ENCODE results near the gene GLT8D2. TPM values are rescaled to one million over a fixed set of nuclear protein-coding genes. Genes with fewer than 3 reads are reported as not detected.

Gene GLT8D2
- polyA plus RNA-seq, 3 donors = not detected

DNA sequence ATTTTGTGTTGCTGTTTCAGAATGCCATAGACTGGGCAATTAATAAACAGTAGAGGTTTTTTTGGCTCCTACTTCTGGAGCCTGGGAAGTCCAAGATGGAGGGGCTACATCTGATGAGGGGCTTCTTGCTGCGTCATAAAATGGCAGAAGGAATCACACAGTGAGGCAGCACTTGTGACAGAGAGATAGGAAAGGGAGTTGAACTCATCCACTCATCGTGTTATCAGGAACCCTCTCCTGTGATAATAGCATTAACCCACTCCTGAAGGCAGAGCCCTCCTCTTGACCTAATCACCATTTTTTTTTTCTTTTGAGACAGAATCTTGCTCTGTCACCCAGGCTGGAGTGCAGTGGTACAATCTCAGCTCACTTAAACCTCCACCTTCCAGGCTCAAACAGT, 74.6 kb downstream of the GLT8D2 start:
- no peaks in the 10 kb centered on the region for H3K4me1 ChIP-seq (ENCODE audit: control insufficient read depth in 1 of 2, insufficient read depth in 2 of 2, low read length in 2 of 2)
- intact Hi-C loops (cut with micrococcal nuclease) = no loop called here
- H3K9me3 Mint-ChIP-seq = no peaks in the 10 kb centered on the region
- H3K4me1 Mint-ChIP-seq = peaks cover 8% of the 10 kb centered on the region
- no peak overlapping the region for H3K9ac ChIP-seq (ENCODE audit: insufficient read depth, low read length, poor library complexity, severe bottlenecking)
- H3K4me2 ChIP-seq (replicated peaks; ENCODE audit: extremely low read depth, low read length, poor library complexity, severe bottlenecking) = no peak overlapping the region
- no peak overlapping the region for H3K27ac ChIP-seq (ENCODE audit: low read depth in 1 of 2, low read length in 2 of 2)
- TF ChIP-seq CTCF (IDR thresholded peaks at IDR 0.05) = no peak
- H3K79me2 ChIP-seq (ENCODE audit: insufficient read depth, low read length) = peaks cover 71% of the 10 kb centered on the region
- no peak overlapping the region for H3K4me3 ChIP-seq (replicated peaks in 1 of 3; ENCODE audit: low read depth in 2 of 3, low read length in 3 of 3)
- no peak overlapping the region for H2AFZ ChIP-seq (ENCODE audit: insufficient read depth, low read depth, low read length, poor library complexity, severe bottlenecking)
- no peaks in the 10 kb centered on the region for H3K27me3 ChIP-seq (ENCODE audit: control insufficient read depth in 2 of 2, insufficient read depth in 2 of 2, low read length in 2 of 2)
- peak overlapping the region in 1 of 7 donors; percentile 32 for H3K27ac Mint-ChIP-seq
- no peaks in the 10 kb centered on the region for H3K27me3 Mint-ChIP-seq (ENCODE audit: low read depth in 3 of 3)
- H3K9me3 ChIP-seq (replicated peaks in 1 of 2; ENCODE audit: control insufficient read depth in 1 of 2, insufficient read depth in 1 of 2, low read length in 2 of 2) = no peaks in the 10 kb centered on the region
- H3K36me3 Mint-ChIP-seq = peaks cover 50 to 73% of the 10 kb centered on the region in 2 donors
- DNase-seq = no peak
- H4K20me1 ChIP-seq (ENCODE audit: insufficient read depth, low read length) = peaks cover 87% of the 10 kb centered on the region
- no peak overlapping the region for H3K4me3 Mint-ChIP-seq
- H3K36me3 ChIP-seq (replicated peaks in 1 of 2; ENCODE audit: control insufficient read depth in 1 of 2, insufficient read depth in 2 of 2, low read length in 2 of 2) = peaks cover 52 to 66% of the 10 kb centered on the region in 2 donors
- WGBS (ENCODE audit: insufficient coverage) = no CpG with 5 or more reads among the region's 2 CpGs

DNA sequence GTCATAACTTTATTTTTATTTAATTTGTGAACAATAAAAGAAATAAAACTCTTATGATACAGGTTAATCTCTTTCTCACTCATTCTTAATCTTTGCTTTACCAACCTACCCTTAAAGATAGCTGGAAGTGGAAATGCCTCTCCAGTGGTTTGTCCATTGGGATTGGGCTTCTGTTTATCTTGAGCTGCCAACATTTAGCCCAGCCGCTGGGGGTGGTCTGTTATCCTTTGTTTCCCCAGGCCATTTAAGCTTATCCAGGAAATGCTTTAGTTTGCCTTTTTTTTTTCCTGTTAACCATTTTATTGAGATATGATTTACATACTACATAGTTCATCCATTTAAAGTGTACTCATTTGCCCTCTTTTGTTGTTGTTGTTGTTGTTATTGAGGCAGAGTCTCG, 76.1 kb downstream of the GLT8D2 start:
- peaks cover 40 to 61% of the 10 kb centered on the region in 2 donors for H3K36me3 Mint-ChIP-seq
- H3K4me3 Mint-ChIP-seq = no peak overlapping the region
- WGBS (ENCODE audit: insufficient coverage) = no CpG with 5 or more reads among the region's 2 CpGs
- Histone ChIP-seq H3K4me1 (ENCODE audit: control insufficient read depth in 1 of 2, insufficient read depth in 2 of 2, low read length in 2 of 2) (no peaks in the 10 kb centered on the region), H3K9ac (ENCODE audit: insufficient read depth, low read length, poor library complexity, severe bottlenecking) (no peak overlapping the region), H3K79me2 (ENCODE audit: insufficient read depth, low read length) (peaks cover 86% of the 10 kb centered on the region), H3K9me3 (replicated peaks in 1 of 2; ENCODE audit: control insufficient read depth in 1 of 2, insufficient read depth in 1 of 2, low read length in 2 of 2) (no peaks in the 10 kb centered on the region), H3K27me3 (ENCODE audit: control insufficient read depth in 2 of 2, insufficient read depth in 2 of 2, low read length in 2 of 2) (no peaks in the 10 kb centered on the region), H3K4me3 (replicated peaks in 1 of 3; ENCODE audit: low read depth in 2 of 3, low read length in 3 of 3) (no peak overlapping the region), H3K4me2 (replicated peaks; ENCODE audit: extremely low read depth, low read length, poor library complexity, severe bottlenecking) (no peak overlapping the region), H3K27ac (ENCODE audit: low read depth in 1 of 2, low read length in 2 of 2) (no peak overlapping the region), H4K20me1 (ENCODE audit: insufficient read depth, low read length) (peaks cover 97% of the 10 kb centered on the region), H3K36me3 (replicated peaks in 1 of 2; ENCODE audit: control insufficient read depth in 1 of 2, insufficient read depth in 2 of 2, low read length in 2 of 2) (peaks cover 46 to 63% of the 10 kb centered on the region in 2 donors), H2AFZ (ENCODE audit: insufficient read depth, low read depth, low read length, poor library complexity, severe bottlenecking) (no peak overlapping the region)
- DNase-seq = no peak
- intact Hi-C loops (cut with micrococcal nuclease) = no loop called here
- no peaks in the 10 kb centered on the region for H3K9me3 Mint-ChIP-seq
- H3K27ac Mint-ChIP-seq = peak overlapping the region in 2 of 7 donors; percentile 22 to 34
- no peaks in the 10 kb centered on the region for H3K27me3 Mint-ChIP-seq (ENCODE audit: low read depth in 3 of 3)
- peaks cover 11% of the 10 kb centered on the region for H3K4me1 Mint-ChIP-seq
- no peak for TF ChIP-seq CTCF (IDR thresholded peaks at IDR 0.05)

Measured in CD14-positive monocyte (primary cell).